Measurements from ENCODE around the gene MTUS2. TPM values are rescaled to one million over a fixed set of nuclear protein-coding genes. Genes with fewer than 3 reads are reported as not detected.

The MTUS2 gene
- total and polyA plus RNA-seq, 7 experiments from 2014 or later, result 0.05 to 0.83 TPM; not detected in 5

DNA sequence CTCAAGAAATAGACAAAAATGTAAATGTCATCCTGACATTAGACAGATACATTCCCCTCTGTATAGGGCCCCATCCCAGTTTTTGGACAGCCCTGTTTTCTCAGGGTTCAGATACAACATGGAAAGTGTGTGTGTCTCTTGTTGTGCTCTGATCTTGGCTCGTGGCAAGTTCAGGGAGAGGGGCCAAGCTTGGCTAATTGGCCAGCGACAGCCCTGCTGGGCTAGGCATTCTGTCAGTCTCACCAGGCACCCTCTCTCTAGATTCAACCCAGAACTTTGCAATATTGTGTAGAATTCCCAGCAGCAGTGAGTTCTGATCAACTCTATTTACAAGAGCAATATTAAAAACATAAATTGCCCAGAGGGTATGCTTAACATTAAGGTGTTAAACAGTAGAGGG lies 30.1 kb downstream of the MTUS2 start:
- Mint-ChIP-seq H3K4me3 (no peak overlapping the region), H3K9me3 (peaks cover 0 to 2% (median 0%) of the 10 kb centered on the region in 11 donors), H3K27me3 (peaks cover 2 to 29% (median 24%) of the 10 kb centered on the region in 5 donors), H3K4me1 (no peaks in the 10 kb centered on the region), H3K36me3 (no peaks in the 10 kb centered on the region), H3K27ac (no peak overlapping the region)
- H3K27ac ChIP-seq (ENCODE audit: low read depth, low read length), result no peak overlapping the region
- DNase-seq (no peak), ATAC-seq (no peak)
- no peaks in the 10 kb centered on the region for H3K36me3 ChIP-seq (ENCODE audit: control insufficient read depth in 2 of 3, insufficient read depth in 3 of 3, low read length in 3 of 3)
- no peaks in the 10 kb centered on the region for H3K27me3 ChIP-seq (ENCODE audit: control insufficient read depth in 2 of 2, insufficient read depth in 2 of 2, low read length in 2 of 2)
- H3K9me3 ChIP-seq (ENCODE audit: control insufficient read depth in 2 of 3, low read length in 3 of 3), result no peaks in the 10 kb centered on the region
- H3K4me3 ChIP-seq (ENCODE audit: low read length), result no peak overlapping the region
- CTCF ChIA-PET, result no interaction called here
- H3K4me1 ChIP-seq (ENCODE audit: control insufficient read depth in 2 of 2, insufficient read depth in 2 of 2, low read length in 2 of 2), result no peaks in the 10 kb centered on the region
- POLR2A ChIA-PET, result no interaction called here
- intact Hi-C loops (cut with micrococcal nuclease), result no loop called here

DNA sequence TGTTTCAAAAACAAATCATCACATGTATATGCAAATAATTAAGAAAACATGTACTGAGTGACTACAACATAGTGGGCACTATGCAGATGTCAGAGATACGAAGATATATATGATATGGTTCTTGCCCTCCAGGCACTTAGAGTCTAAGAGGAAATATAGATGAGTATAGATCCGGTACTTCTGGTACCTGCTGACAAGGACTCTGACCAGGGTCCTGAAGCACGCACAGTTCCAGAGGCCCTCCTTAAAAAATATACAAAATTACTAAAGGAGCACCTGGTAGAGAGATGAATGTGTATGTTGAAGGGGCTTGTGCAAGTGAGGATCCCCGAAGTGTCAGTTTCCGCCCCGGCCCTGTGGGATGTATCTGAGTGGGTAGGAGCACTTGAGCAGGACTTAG lies 31.3 kb downstream of the MTUS2 start:
- Mint-ChIP-seq H3K9me3 (peaks cover 0 to 5% (median 0%) of the 10 kb centered on the region in 11 donors), H3K36me3 (no peaks in the 10 kb centered on the region), H3K27ac (no peak overlapping the region), H3K4me1 (no peaks in the 10 kb centered on the region), H3K27me3 (peaks cover 2 to 34% (median 24%) of the 10 kb centered on the region in 5 donors), H3K4me3 (no peak overlapping the region)
- H3K27ac ChIP-seq (ENCODE audit: low read depth, low read length), result no peak overlapping the region
- ATAC-seq (no peak), DNase-seq (no peak)
- intact Hi-C loops (cut with micrococcal nuclease), result no loop called here
- ChIA-PET POLR2A (no interaction called here), CTCF (no interaction called here)
- H3K36me3 ChIP-seq (ENCODE audit: control insufficient read depth in 2 of 3, insufficient read depth in 3 of 3, low read length in 3 of 3), result no peaks in the 10 kb centered on the region
- H3K4me1 ChIP-seq (ENCODE audit: control insufficient read depth in 2 of 2, insufficient read depth in 2 of 2, low read length in 2 of 2), result no peaks in the 10 kb centered on the region
- H3K4me3 ChIP-seq (ENCODE audit: low read length), result no peak overlapping the region
- no peaks in the 10 kb centered on the region for H3K9me3 ChIP-seq (ENCODE audit: control insufficient read depth in 2 of 3, low read length in 3 of 3)
- no peaks in the 10 kb centered on the region for H3K27me3 ChIP-seq (ENCODE audit: control insufficient read depth in 2 of 2, insufficient read depth in 2 of 2, low read length in 2 of 2)

DNA sequence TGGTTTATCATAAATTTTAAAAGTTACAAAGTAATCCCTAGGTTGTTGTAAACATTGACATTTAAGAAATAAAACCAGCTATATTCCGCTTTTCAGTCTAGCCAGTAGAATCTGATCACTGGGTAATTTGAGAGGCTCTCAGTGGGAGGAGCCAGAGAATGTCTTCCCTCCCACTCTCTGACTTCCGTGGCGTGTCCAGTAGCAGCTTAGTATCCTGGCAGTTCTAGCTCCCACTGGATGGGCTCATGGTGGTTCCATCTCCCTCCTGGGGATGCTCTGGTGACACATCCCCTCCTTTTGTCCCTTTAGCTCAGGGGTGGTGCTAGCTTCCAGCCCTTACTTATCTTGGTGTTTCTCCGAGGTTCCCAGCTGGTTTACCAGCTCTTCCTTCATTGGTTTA lies 34.5 kb downstream of the MTUS2 start:
- no peaks in the 10 kb centered on the region for H3K36me3 Mint-ChIP-seq
- H3K9me3 Mint-ChIP-seq, result peaks cover 0 to 5% (median 0%) of the 10 kb centered on the region in 11 donors
- peaks cover 4 to 28% (median 14%) of the 10 kb centered on the region in 5 donors for H3K27me3 Mint-ChIP-seq
- no peaks in the 10 kb centered on the region for H3K9me3 ChIP-seq (ENCODE audit: control insufficient read depth in 2 of 3, low read length in 3 of 3)
- ATAC-seq, result no peak
- CTCF ChIA-PET, result no interaction called here
- no peak for DNase-seq
- no peak overlapping the region for H3K4me3 Mint-ChIP-seq
- no peaks in the 10 kb centered on the region for H3K4me1 ChIP-seq (ENCODE audit: control insufficient read depth in 2 of 2, insufficient read depth in 2 of 2, low read length in 2 of 2)
- H3K27me3 ChIP-seq (ENCODE audit: control insufficient read depth in 2 of 2, insufficient read depth in 2 of 2, low read length in 2 of 2), result no peaks in the 10 kb centered on the region
- no peaks in the 10 kb centered on the region for H3K36me3 ChIP-seq (ENCODE audit: control insufficient read depth in 2 of 3, insufficient read depth in 3 of 3, low read length in 3 of 3)
- POLR2A ChIA-PET, result interaction anchor here (0.6 kb wide), 1 partner anchor 437 kb away, joined by 4 read pairs; no protein-coding TSS in a partner anchor
- H3K4me1 Mint-ChIP-seq, result no peaks in the 10 kb centered on the region
- H3K4me3 ChIP-seq (ENCODE audit: low read length), result no peak overlapping the region
- intact Hi-C loops (cut with micrococcal nuclease), result no loop called here
- no peak overlapping the region for H3K27ac Mint-ChIP-seq
- no peak overlapping the region for H3K27ac ChIP-seq (ENCODE audit: low read depth, low read length)

DNA sequence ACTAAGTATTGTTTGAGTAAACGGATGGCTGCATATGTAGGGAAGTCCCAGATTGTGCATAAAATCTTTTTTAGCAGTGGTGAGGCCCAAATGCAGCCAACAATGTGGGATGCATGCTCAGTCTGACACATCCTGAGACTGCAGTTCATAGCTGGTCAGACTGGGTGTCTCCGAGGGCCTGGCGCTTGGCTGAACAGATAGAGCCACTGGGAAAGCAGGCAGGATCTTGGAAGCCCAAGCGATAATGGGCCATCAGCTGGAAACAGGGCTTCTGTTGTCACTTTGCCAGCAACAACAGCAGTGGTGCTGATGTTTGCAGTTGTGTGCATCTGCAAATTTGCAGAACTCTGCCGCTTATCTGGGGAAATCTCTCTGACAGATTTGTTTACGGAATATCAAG lies 36.1 kb downstream of the MTUS2 start:
- H3K27me3 Mint-ChIP-seq, result peaks cover 2 to 26% (median 13%) of the 10 kb centered on the region in 5 donors
- no peaks in the 10 kb centered on the region for H3K4me1 ChIP-seq (ENCODE audit: control insufficient read depth in 2 of 2, insufficient read depth in 2 of 2, low read length in 2 of 2)
- H3K4me1 Mint-ChIP-seq, result no peaks in the 10 kb centered on the region
- H3K36me3 Mint-ChIP-seq, result no peaks in the 10 kb centered on the region
- peaks cover 0 to 5% (median 0%) of the 10 kb centered on the region in 11 donors for H3K9me3 Mint-ChIP-seq
- no peak overlapping the region for H3K4me3 ChIP-seq (ENCODE audit: low read length)
- H3K27ac Mint-ChIP-seq, result no peak overlapping the region
- intact Hi-C loops (cut with micrococcal nuclease), result no loop called here
- no peaks in the 10 kb centered on the region for H3K9me3 ChIP-seq (ENCODE audit: control insufficient read depth in 2 of 3, low read length in 3 of 3)
- no peak overlapping the region for H3K4me3 Mint-ChIP-seq
- DNase-seq, result no peak
- ChIA-PET POLR2A (no interaction called here), CTCF (no interaction called here)
- no peak overlapping the region for H3K27ac ChIP-seq (ENCODE audit: low read depth, low read length)
- ATAC-seq, result no peak
- H3K27me3 ChIP-seq (ENCODE audit: control insufficient read depth in 2 of 2, insufficient read depth in 2 of 2, low read length in 2 of 2), result no peaks in the 10 kb centered on the region
- H3K36me3 ChIP-seq (ENCODE audit: control insufficient read depth in 2 of 3, insufficient read depth in 3 of 3, low read length in 3 of 3), result no peaks in the 10 kb centered on the region

DNA sequence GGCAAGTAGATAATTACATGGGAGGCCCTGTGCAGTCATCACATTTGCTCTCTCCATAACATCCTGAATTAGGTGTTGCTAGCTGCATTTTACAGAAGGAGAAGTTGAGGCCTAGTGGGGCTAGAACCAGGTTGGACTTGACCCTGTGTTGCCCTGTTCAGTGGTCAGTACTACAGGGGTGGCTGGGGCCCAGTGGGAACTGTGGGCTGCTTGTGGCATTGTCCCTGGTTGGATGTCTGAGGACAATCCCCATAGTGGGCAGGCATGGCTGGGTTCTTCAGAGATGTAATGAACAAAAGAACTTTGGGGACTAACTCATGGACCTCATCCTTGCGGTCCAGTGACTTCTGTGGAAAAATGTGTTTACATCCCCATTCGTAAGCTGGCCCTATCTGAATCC lies 38.9 kb downstream of the MTUS2 start:
- no peak for ATAC-seq
- CTCF ChIA-PET, result no interaction called here

DNA sequence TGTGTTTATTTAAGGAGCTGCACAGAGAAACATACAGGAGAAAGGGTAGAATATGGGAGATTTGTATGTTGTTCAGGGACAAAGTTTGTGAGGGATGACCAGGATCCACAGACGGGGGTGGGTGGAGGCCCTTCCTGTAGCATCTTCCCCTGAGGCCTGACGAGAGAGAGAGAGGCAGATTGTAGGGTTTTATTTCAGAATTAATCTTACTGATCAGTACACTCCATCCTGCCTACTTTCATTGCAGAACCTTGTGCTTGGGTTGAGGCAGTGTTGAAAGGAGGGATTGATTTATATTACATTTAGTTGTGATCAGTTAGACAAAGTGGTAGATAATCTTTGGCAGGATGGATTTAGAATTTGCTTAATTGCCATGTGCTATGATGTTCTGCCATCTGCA lies 39.6 kb downstream of the MTUS2 start:
- H3K36me3 Mint-ChIP-seq, result no peaks in the 10 kb centered on the region
- POLR2A ChIA-PET, result no interaction called here
- no peak overlapping the region for H3K27ac ChIP-seq (ENCODE audit: low read depth, low read length)
- H3K27me3 ChIP-seq (ENCODE audit: control insufficient read depth in 2 of 2, insufficient read depth in 2 of 2, low read length in 2 of 2), result no peaks in the 10 kb centered on the region
- peaks cover 0 to 5% (median 0%) of the 10 kb centered on the region in 11 donors for H3K9me3 Mint-ChIP-seq
- no peaks in the 10 kb centered on the region for H3K36me3 ChIP-seq (ENCODE audit: control insufficient read depth in 2 of 3, insufficient read depth in 3 of 3, low read length in 3 of 3)
- H3K9me3 ChIP-seq (ENCODE audit: control insufficient read depth in 2 of 3, low read length in 3 of 3), result no peaks in the 10 kb centered on the region
- H3K4me3 Mint-ChIP-seq, result no peak overlapping the region
- no peak for ATAC-seq
- no peak overlapping the region for H3K4me3 ChIP-seq (ENCODE audit: low read length)
- peaks cover 0 to 16% (median 8%) of the 10 kb centered on the region in 5 donors for H3K27me3 Mint-ChIP-seq
- no peaks in the 10 kb centered on the region for H3K4me1 ChIP-seq (ENCODE audit: control insufficient read depth in 2 of 2, insufficient read depth in 2 of 2, low read length in 2 of 2)
- no peak for DNase-seq
- intact Hi-C loops (cut with micrococcal nuclease), result no loop called here
- CTCF ChIA-PET, result no interaction called here
- no peaks in the 10 kb centered on the region for H3K4me1 Mint-ChIP-seq
- no peak overlapping the region for H3K27ac Mint-ChIP-seq

More for the DNA sequence above, 38.9 kb downstream of the MTUS2 start:
- no peaks in the 10 kb centered on the region for H3K4me1 ChIP-seq (ENCODE audit: control insufficient read depth in 2 of 2, insufficient read depth in 2 of 2, low read length in 2 of 2)
- Mint-ChIP-seq H3K9me3 (peaks cover 0 to 5% (median 0%) of the 10 kb centered on the region in 11 donors), H3K4me1 (no peaks in the 10 kb centered on the region), H3K36me3 (no peaks in the 10 kb centered on the region), H3K27ac (no peak overlapping the region), H3K4me3 (no peak overlapping the region), H3K27me3 (peaks cover 0 to 21% (median 8%) of the 10 kb centered on the region in 5 donors)
- no peaks in the 10 kb centered on the region for H3K36me3 ChIP-seq (ENCODE audit: control insufficient read depth in 2 of 3, insufficient read depth in 3 of 3, low read length in 3 of 3)
- no peaks in the 10 kb centered on the region for H3K27me3 ChIP-seq (ENCODE audit: control insufficient read depth in 2 of 2, insufficient read depth in 2 of 2, low read length in 2 of 2)
- no peak overlapping the region for H3K4me3 ChIP-seq (ENCODE audit: low read length)
- no peak for DNase-seq
- H3K9me3 ChIP-seq (ENCODE audit: control insufficient read depth in 2 of 3, low read length in 3 of 3), result no peaks in the 10 kb centered on the region
- intact Hi-C loops (cut with micrococcal nuclease), result no loop called here
- POLR2A ChIA-PET, result no interaction called here
- no peak overlapping the region for H3K27ac ChIP-seq (ENCODE audit: low read depth, low read length)

DNA sequence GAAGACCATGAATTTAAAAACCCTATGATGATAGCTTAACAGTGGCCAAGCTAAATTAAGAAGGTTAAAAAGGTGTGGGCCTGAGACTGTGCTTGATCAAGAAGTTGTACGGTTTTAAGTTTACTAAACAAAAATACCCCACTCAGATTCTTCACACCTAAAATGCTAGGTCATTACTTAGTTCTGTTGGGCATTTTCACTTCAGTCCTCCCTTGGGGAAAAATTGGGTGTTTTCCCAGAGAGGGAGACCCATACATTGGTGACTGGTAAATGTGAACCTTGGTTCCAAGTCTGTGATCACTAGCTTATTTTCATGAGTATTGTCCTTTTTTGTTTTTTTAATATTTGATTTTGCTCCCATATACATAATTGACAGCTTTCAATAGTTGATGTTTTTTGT lies 44.4 kb downstream of the MTUS2 start:
- ChIA-PET POLR2A (no interaction called here), CTCF (no interaction called here)
- intact Hi-C loops (cut with micrococcal nuclease), result no loop called here
- Mint-ChIP-seq H3K36me3 (no peaks in the 10 kb centered on the region), H3K27me3 (peaks cover 0 to 19% (median 7%) of the 10 kb centered on the region in 5 donors), H3K4me1 (no peaks in the 10 kb centered on the region), H3K4me3 (no peak overlapping the region), H3K9me3 (no peaks in the 10 kb centered on the region), H3K27ac (no peak overlapping the region)
- Histone ChIP-seq H3K9me3 (ENCODE audit: control insufficient read depth in 2 of 3, low read length in 3 of 3) (no peaks in the 10 kb centered on the region), H3K4me3 (ENCODE audit: low read length) (no peak overlapping the region), H3K4me1 (ENCODE audit: control insufficient read depth in 2 of 2, insufficient read depth in 2 of 2, low read length in 2 of 2) (no peaks in the 10 kb centered on the region), H3K36me3 (ENCODE audit: control insufficient read depth in 2 of 3, insufficient read depth in 3 of 3, low read length in 3 of 3) (no peaks in the 10 kb centered on the region), H3K27me3 (ENCODE audit: control insufficient read depth in 2 of 2, insufficient read depth in 2 of 2, low read length in 2 of 2) (no peaks in the 10 kb centered on the region), H3K27ac (ENCODE audit: low read depth, low read length) (no peak overlapping the region)
- no peak for ATAC-seq
- no peak for DNase-seq
